A673 (cell line): ENCODE measurements around the gene MB21D2. TPM values are rescaled to one million over a fixed set of nuclear protein-coding genes. Genes with fewer than 3 reads are reported as not detected.
"Not testable (repeated sequence)": the region's sequence is repeated elsewhere in the genome, so short reads cannot be mapped to it uniquely, and the experiment has no call there.

Experiments used
- BruUV-seq: library from RNA; stranded (reverse); fragments of 400-500 nt; replicated peaks from 2 replicates; lab custom pipeline; 2021; lab: Mats Ljungman, UMichigan
- CTCF ChIA-PET: fragments of 300-600 bp; sonication (Branson Sonifier 250); formaldehyde crosslinking; loops from one replicate; lab custom pipeline; 2022; ENCODE audit warnings: antibody characterized with exemption; lab: Charles Lee
- POLR2A ChIA-PET: fragments of 300-600 bp; sonication (Branson Sonifier 250); formaldehyde crosslinking; loops from one replicate; lab custom pipeline; 2022; ENCODE audit warnings: antibody characterized with exemption; ENCODE audit not compliant: low non-redundant PET; lab: Charles Lee
- DNase-seq: peaks from one replicate; pipeline ENCODE4 v3.0.0-alpha.2; 2015; ENCODE audit warnings: low spot score
- H3K27ac ChIP-seq: fragments of 200-600 bp; sonication (generic); 2 replicates; pipeline ENCODE4 v1.5.1; 2016; ENCODE audit warnings: mixed run types, low read depth, mild to moderate bottlenecking, mixed read lengths, antibody characterized with exemption, low read length; ENCODE audit not compliant: poor library complexity, severe bottlenecking
- H3K27me3 ChIP-seq: fragments of 200-600 bp; sonication (generic); replicated peaks from 2 replicates; pipeline ENCODE4 v1.6.1; 2017; ENCODE audit warnings: mixed run types, low read depth, mild to moderate bottlenecking, mixed read lengths, antibody characterized with exemption, low read length; ENCODE audit not compliant: insufficient read depth, poor library complexity
- H3K36me3 ChIP-seq: fragments of 200-600 bp; sonication (generic); 2 replicates; pipeline ENCODE4 v1.6.1; 2016; ENCODE audit warnings: mixed run types, mild to moderate bottlenecking, mixed read lengths, antibody characterized with exemption, low read length; ENCODE audit not compliant: insufficient read depth, poor library complexity, severe bottlenecking
- H3K4me1 ChIP-seq: fragments of 200-600 bp; sonication (generic); 2 replicates; pipeline ENCODE4 v1.6.1; 2017; ENCODE audit warnings: mixed run types, mild to moderate bottlenecking, mixed read lengths, antibody characterized with exemption, low read length; ENCODE audit not compliant: insufficient read depth, poor library complexity, severe bottlenecking
- H3K4me3 ChIP-seq: fragments of 200-600 bp; sonication (generic); 2 replicates; pipeline ENCODE4 v1.5.1; 2016; ENCODE audit warnings: low read depth, mixed run types, mild to moderate bottlenecking, mixed read lengths, low read length; ENCODE audit not compliant: poor library complexity, severe bottlenecking
- H3K9me3 ChIP-seq: fragments of 200-600 bp; sonication (generic); 2 replicates; pipeline ENCODE4 v1.6.1; 2016; ENCODE audit warnings: mixed run types, low read depth, mild to moderate bottlenecking, mixed read lengths, antibody characterized with exemption, low read length; ENCODE audit not compliant: poor library complexity, severe bottlenecking
- CTCF ChIP-seq: fragments of 300-800, 200-600 bp; sonication (generic); conservative IDR thresholded peaks from 2 replicates; pipeline ENCODE4 v1.5.1; 2017; ENCODE audit warnings: low read depth, mild to moderate bottlenecking, antibody characterized with exemption, low read length, moderate library complexity, mixed read lengths
- EZH2 ChIP-seq: fragments of 200-600 bp; sonication (generic); IDR thresholded peaks from 2 replicates; pipeline ENCODE4 v1.6.1; 2017; ENCODE audit warnings: borderline replicate concordance, low read depth, mild to moderate bottlenecking, mixed read lengths, antibody characterized with exemption, low read length; ENCODE audit not compliant: poor library complexity, severe bottlenecking
- intact Hi-C: fragments of 100-400 bp; cut with micrococcal nuclease; formaldehyde crosslinking; loops from one replicate; pipeline ENCODE4 v1.10.0; 2022; ENCODE audit not compliant: unreplicated experiment
- total RNA-seq: library from RNA; stranded (reverse); gene quantifications from 2 replicates; pipeline ENCODE4 v1.2.3, GENCODE V29; 2021

Gene MB21D2
- total RNA-seq, 1 experiment from 2014 or later = 8.1 TPM

GRCh38 chr3:192778508-192778907 is 139.1 kb downstream of the MB21D2 start:
- DNase-seq = no peak
- Histone ChIP-seq H3K27me3 (peaks cover 8% of the 10 kb centered on the region), H3K4me3 (no peak overlapping the region), H3K9me3 (no peaks in the 10 kb centered on the region), H3K4me1 (no peaks in the 10 kb centered on the region), H3K27ac (no peak overlapping the region), H3K36me3 (no peaks in the 10 kb centered on the region)
- no TSS peak for BruUV-seq
- intact Hi-C loops = no loop called here
- POLR2A ChIA-PET = no interaction called here
- CTCF ChIA-PET = no interaction called here
- TF ChIP-seq CTCF (no peak), EZH2 (no peak)

- H3K36me3 ChIP-seq, DNase-seq, H3K4me3 ChIP-seq, intact Hi-C loops, H3K27ac ChIP-seq, POLR2A ChIA-PET, H3K9me3 ChIP-seq, CTCF ChIA-PET, BruUV-seq, H3K4me1 ChIP-seq: not testable (repeated sequence)
- H3K27me3 ChIP-seq = peaks cover 10% of the 10 kb centered on the region
These were observed 143.3 kb downstream of the MB21D2 start for GRCh38 chr3:192774341-192774740.

GRCh38 chr3:192772240-192772894 is 145.3 kb downstream of the MB21D2 start:
- POLR2A ChIA-PET = no interaction called here
- no peaks in the 10 kb centered on the region for H3K9me3 ChIP-seq
- no peak overlapping the region for H3K27ac ChIP-seq
- peak; percentile 66 for DNase-seq
- no TSS peak for BruUV-seq
- CTCF ChIA-PET = interaction anchor here (0.6 to 0.7 kb wide), 3 partner anchors 152 to 204 kb away, joined by 3 to 4 read pairs (median 3); no protein-coding TSS in a partner anchor
- intact Hi-C loops = no loop called here
- no peak overlapping the region for H3K4me3 ChIP-seq
- peaks cover 9% of the 10 kb centered on the region for H3K27me3 ChIP-seq
- H3K36me3 ChIP-seq = no peaks in the 10 kb centered on the region
- H3K4me1 ChIP-seq = no peaks in the 10 kb centered on the region
- TF ChIP-seq CTCF (peak; percentile 75), EZH2 (no peak)

GRCh38 chr3:192758654-192759053 is 159.0 kb downstream of the MB21D2 start:
- Histone ChIP-seq H3K36me3 (no peaks in the 10 kb centered on the region), H3K4me1 (no peaks in the 10 kb centered on the region), H3K27me3 (no peaks in the 10 kb centered on the region), H3K9me3 (no peaks in the 10 kb centered on the region), H3K4me3 (no peak overlapping the region), H3K27ac (no peak overlapping the region)
- ChIA-PET POLR2A (no interaction called here), CTCF (no interaction called here)
- no peak for DNase-seq
- intact Hi-C loops = no loop called here
- no peak for TF ChIP-seq EZH2
- TF ChIP-seq CTCF = no peak
- BruUV-seq = no TSS peak
